H9 (cell line): ENCODE results near the gene POR. TPM values are rescaled to one million over a fixed set of nuclear protein-coding genes. Genes with fewer than 3 reads are reported as not detected.

ENCODE experiments used
- DNase-seq: peaks from one replicate; pipeline ENCODE4 v3.0.0-alpha.2; 2017
- H2AFZ ChIP-seq: one replicate; pipeline ENCODE4 v1.6.1; 2013; ENCODE audit warnings: mild to moderate bottlenecking, low read length, control low read depth, moderate library complexity
- H2AK5ac ChIP-seq: 2 replicates; pipeline ENCODE4 v1.6.1; 2013; ENCODE audit warnings: low read length, control low read depth, mixed read lengths; ENCODE audit not compliant: insufficient read length
- H2BK120ac ChIP-seq: one replicate; pipeline ENCODE4 v1.6.1; 2013; ENCODE audit warnings: low read depth, mild to moderate bottlenecking, low read length, control low read depth, inconsistent platforms; ENCODE audit not compliant: poor library complexity, severe bottlenecking
- H2BK12ac ChIP-seq: 2 replicates; pipeline ENCODE4 v1.6.1; 2013; ENCODE audit warnings: low read length, control low read depth, mixed read lengths, low read depth; ENCODE audit not compliant: insufficient read length
- H2BK15ac ChIP-seq: 2 replicates; pipeline ENCODE4 v1.6.1; 2013; ENCODE audit warnings: low read depth, low read length, control low read depth
- H2BK20ac ChIP-seq: one replicate; pipeline ENCODE4 v1.6.1; 2013; ENCODE audit warnings: low read depth, mild to moderate bottlenecking, low read length, control low read depth, inconsistent platforms; ENCODE audit not compliant: poor library complexity, severe bottlenecking
- H2BK5ac ChIP-seq: 2 replicates; pipeline ENCODE4 v1.6.1; 2013; ENCODE audit warnings: low read length, control low read depth, mixed read lengths; ENCODE audit not compliant: insufficient read length
- H3K14ac ChIP-seq: 2 replicates; pipeline ENCODE4 v1.6.1; 2013; ENCODE audit warnings: low read length, control low read depth; ENCODE audit not compliant: insufficient read depth
- H3K18ac ChIP-seq: 2 replicates; pipeline ENCODE4 v1.6.1; 2013; ENCODE audit warnings: low read depth, mild to moderate bottlenecking, mixed read lengths, low read length, control low read depth; ENCODE audit not compliant: insufficient read length
- H3K23ac ChIP-seq: 2 replicates; pipeline ENCODE4 v1.6.1; 2013; ENCODE audit warnings: low read length, control low read depth, mixed read lengths, low read depth; ENCODE audit not compliant: insufficient read length
- H3K23me2 ChIP-seq: 2 replicates; pipeline ENCODE4 v1.6.1; 2013; ENCODE audit warnings: low read depth, mild to moderate bottlenecking, mixed read lengths, low read length, control low read depth; ENCODE audit not compliant: insufficient read length, poor library complexity, severe bottlenecking
- H3K27ac ChIP-seq: 2 replicates; pipeline ENCODE4 v1.5.1; 2013; ENCODE audit warnings: low read length, control low read depth, mixed read lengths, low read depth; ENCODE audit not compliant: insufficient read length
- H3K27me3 ChIP-seq: 2 replicates; pipeline ENCODE4 v1.6.1; 2013; ENCODE audit warnings: low read length, control low read depth, inconsistent platforms; ENCODE audit not compliant: insufficient read depth
- H3K4ac ChIP-seq: 2 replicates; pipeline ENCODE4 v1.6.1; 2013; ENCODE audit warnings: low read depth, mild to moderate bottlenecking, control low read depth, inconsistent platforms, low read length, moderate library complexity
- H3K4me1 ChIP-seq: 2 replicates; pipeline ENCODE4 v1.6.1; 2013; ENCODE audit warnings: low read length, control low read depth, inconsistent platforms; ENCODE audit not compliant: insufficient read depth
- H3K4me2 ChIP-seq: 2 replicates; pipeline ENCODE4 v1.6.1; 2013; ENCODE audit warnings: low read length, control low read depth, mixed read lengths; ENCODE audit not compliant: insufficient read length, insufficient read depth
- H3K56ac ChIP-seq: 2 replicates; pipeline ENCODE4 v1.6.1; 2013; ENCODE audit warnings: low read depth, mild to moderate bottlenecking, mixed read lengths, low read length, control low read depth; ENCODE audit not compliant: insufficient read length
- H3K79me1 ChIP-seq: 2 replicates; pipeline ENCODE4 v1.6.1; 2013; ENCODE audit warnings: low read depth, mild to moderate bottlenecking, moderate library complexity, low read length, control low read depth, inconsistent platforms; ENCODE audit not compliant: insufficient read depth, poor library complexity, severe bottlenecking
- H3K79me2 ChIP-seq: 2 replicates; pipeline ENCODE4 v1.6.1; 2013; ENCODE audit warnings: low read length, control low read depth, inconsistent platforms; ENCODE audit not compliant: insufficient read depth
- H3K9ac ChIP-seq: 2 replicates; pipeline ENCODE4 v1.6.1; 2013; ENCODE audit warnings: low read length, control low read depth, mixed read lengths; ENCODE audit not compliant: insufficient read length; ENCODE audit errors: extremely low read depth
- H3K9me3 ChIP-seq: one replicate; pipeline ENCODE4 v1.6.1; 2013; ENCODE audit warnings: low read depth, low read length, inconsistent platforms; ENCODE audit not compliant: control insufficient read depth
- H3T11ph ChIP-seq: one replicate; pipeline ENCODE4 v1.6.1; 2013; ENCODE audit warnings: mild to moderate bottlenecking, low read length, control low read depth, inconsistent platforms
- H4K20me1 ChIP-seq: one replicate; pipeline ENCODE4 v1.6.1; 2013; ENCODE audit not compliant: control insufficient read depth, insufficient read length, insufficient read depth
- H4K5ac ChIP-seq: 2 replicates; pipeline ENCODE4 v1.6.1; 2013; ENCODE audit warnings: low read depth, mild to moderate bottlenecking, mixed read lengths, low read length, control low read depth; ENCODE audit not compliant: insufficient read length
- H4K8ac ChIP-seq: replicated peaks from 2 replicates; pipeline ENCODE4 v1.6.1; 2013; ENCODE audit warnings: low read length, control low read depth, mixed read lengths, low read depth; ENCODE audit not compliant: insufficient read length
- H4K91ac ChIP-seq: 2 replicates; pipeline ENCODE4 v1.6.1; 2013; ENCODE audit warnings: low read depth, mild to moderate bottlenecking, moderate library complexity, mixed read lengths, low read length, control low read depth; ENCODE audit not compliant: insufficient read length
- H3K27ac Mint-ChIP-seq, 3 experiments: 2 replicates in 2 of 3; 3 replicates in 1 of 3; pipeline ENCODE4 v1.8.0; 2020 to 2021; ENCODE audit warnings: mixed read lengths in 3 of 3, mild to moderate bottlenecking in 1 of 3, moderate library complexity in 1 of 3
- H3K27me3 Mint-ChIP-seq: 2 replicates; pipeline ENCODE4 v1.8.0; 2021; ENCODE audit warnings: low read depth, mild to moderate bottlenecking, moderate library complexity, mixed read lengths
- H3K36me3 Mint-ChIP-seq, 3 experiments: 2 replicates in 2 of 3; 3 replicates in 1 of 3; pipeline ENCODE4 v1.8.0; 2020 to 2021; ENCODE audit warnings: low read depth in 3 of 3, mixed read lengths in 3 of 3; ENCODE audit not compliant: insufficient read depth in 1 of 3
- H3K4me1 Mint-ChIP-seq, 2 experiments: 2 replicates each; pipeline ENCODE4 v1.8.0; 2020; ENCODE audit warnings: mixed read lengths in 2 of 2
- H3K4me3 Mint-ChIP-seq, 2 experiments: 2 replicates in 1 of 2; 3 replicates in 1 of 2; pipeline ENCODE4 v1.8.0; 2020 to 2021; ENCODE audit warnings: mild to moderate bottlenecking in 2 of 2, mixed read lengths in 2 of 2, moderate library complexity in 1 of 2
- H3K9me3 Mint-ChIP-seq, 2 experiments: 2 replicates in 1 of 2; 3 replicates in 1 of 2; pipeline ENCODE4 v1.8.0; 2020; ENCODE audit warnings: mild to moderate bottlenecking in 2 of 2, mixed read lengths in 2 of 2, moderate library complexity in 1 of 2
- CTCF ChIP-seq: fragments of 200-600 bp; sonication (generic); conservative IDR thresholded peaks from 3 replicates; pipeline ENCODE4 v1.8.0; 2021; ENCODE audit warnings: antibody characterized with exemption, mild to moderate bottlenecking
- WGBS: extraction: QIAGEN DNeasy Blood & Tissue Kit; methylation state at CpG from one replicate; pipeline ENCODE4 v1.1.7; 2013; ENCODE audit warnings: missing lambda C conversion rate, low lambda C conversion rate, mixed read lengths; ENCODE audit not compliant: insufficient read length; ENCODE audit errors: extremely low coverage; 5-methylcytosine and 5-hydroxymethylcytosine counted together
- total RNA-seq: library from RNA; stranded (reverse); gene quantifications from 2 replicates; pipeline ENCODE4 v1.2.1, GENCODE V29; 2021

POR gene
- total RNA-seq, 1 experiment from 2014 or later, result 128 TPM

DNA sequence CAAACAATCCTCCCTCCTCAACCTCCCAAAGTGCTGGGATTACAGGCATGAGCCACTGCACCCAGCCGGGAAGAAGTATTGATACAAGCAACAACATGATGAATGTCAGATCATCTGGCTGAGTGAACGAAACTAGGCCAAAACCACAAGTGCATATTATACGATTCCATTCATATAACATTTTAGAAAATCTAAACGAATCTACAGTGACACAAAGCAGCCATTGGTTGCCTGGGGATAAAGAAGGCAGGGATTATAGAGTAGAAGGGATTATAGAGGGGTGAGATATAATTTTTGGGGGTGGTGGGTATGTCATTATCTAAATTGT is 47.6 kb upstream of the POR start:
- H2AK5ac ChIP-seq, result no peak overlapping the region
- H3K23ac ChIP-seq, result no peak overlapping the region
- H2BK5ac ChIP-seq, result no peak overlapping the region
- H3K27ac Mint-ChIP-seq, result no peak overlapping the region; a peak in 1 of 7 replicates
- no peak for DNase-seq
- no peaks in the 10 kb centered on the region for H4K20me1 ChIP-seq
- H4K91ac ChIP-seq, result no peak overlapping the region
- H3K27me3 Mint-ChIP-seq, result peaks cover 6% of the 10 kb centered on the region
- no peaks in the 10 kb centered on the region for H3K4me1 ChIP-seq
- H3K27ac ChIP-seq, result no peak overlapping the region
- no peak overlapping the region for H3K14ac ChIP-seq
- H3K4me2 ChIP-seq, result no peak overlapping the region
- no peaks in the 10 kb centered on the region for H3K79me2 ChIP-seq
- H3K4ac ChIP-seq, result no peak overlapping the region
- no peak overlapping the region for H3K18ac ChIP-seq
- no peaks in the 10 kb centered on the region for H3K9me3 ChIP-seq
- H3K9me3 Mint-ChIP-seq, result no peaks in the 10 kb centered on the region; a peak in 1 of 5 replicates
- no peaks in the 10 kb centered on the region for H3K79me1 ChIP-seq
- no peak overlapping the region for H2BK12ac ChIP-seq
- H3T11ph ChIP-seq, result no peak overlapping the region
- no peak overlapping the region for H2BK15ac ChIP-seq
- H3K27me3 ChIP-seq, result no peaks in the 10 kb centered on the region
- H3K36me3 Mint-ChIP-seq, result no peaks in the 10 kb centered on the region
- no peak overlapping the region for H2BK20ac ChIP-seq
- no peak overlapping the region for H3K9ac ChIP-seq
- H2AFZ ChIP-seq, result no peak overlapping the region
- no peak overlapping the region for H3K4me3 Mint-ChIP-seq
- H4K5ac ChIP-seq, result no peak overlapping the region
- no CpG with 5 or more reads among the region's 4 CpGs for WGBS
- TF ChIP-seq CTCF, result no peak
- peaks cover 4 to 7% of the 10 kb centered on the region in 2 experiments; a peak in 3 of 4 replicates for H3K4me1 Mint-ChIP-seq
- H2BK120ac ChIP-seq, result no peak overlapping the region
- no peak overlapping the region for H4K8ac ChIP-seq
- no peak overlapping the region for H3K56ac ChIP-seq
- no peaks in the 10 kb centered on the region for H3K23me2 ChIP-seq
